Osteocyte (in vitro differentiated cells): ENCODE measurements around the gene CTBP1. TPM values are rescaled to one million over a fixed set of nuclear protein-coding genes. Genes with fewer than 3 reads are reported as not detected.
A peak's percentile ranks its signal among the peaks of the same experiment; 100 is the strongest.

Experiments used
- DNase-seq: peaks from one replicate; pipeline ENCODE4 v3.0.0; 2021; ENCODE audit warnings: mixed read lengths; ENCODE audit not compliant: unreplicated experiment; ENCODE audit errors: extremely low spot score
- H3K27ac Mint-ChIP-seq: one replicate; pipeline ENCODE4 v1.8.0; 2021; ENCODE audit warnings: mild to moderate bottlenecking, mixed read lengths; ENCODE audit not compliant: unreplicated experiment
- H3K27me3 Mint-ChIP-seq: one replicate; pipeline ENCODE4 v1.8.0; 2021; ENCODE audit warnings: mixed read lengths; ENCODE audit not compliant: unreplicated experiment
- H3K36me3 Mint-ChIP-seq: one replicate; pipeline ENCODE4 v1.8.0; 2021; ENCODE audit warnings: mixed read lengths; ENCODE audit not compliant: unreplicated experiment
- H3K4me1 Mint-ChIP-seq: one replicate; pipeline ENCODE4 v1.8.0; 2021; ENCODE audit warnings: mixed read lengths; ENCODE audit not compliant: unreplicated experiment
- H3K4me3 Mint-ChIP-seq: one replicate; pipeline ENCODE4 v1.8.0; 2021; ENCODE audit warnings: mild to moderate bottlenecking, moderate library complexity, mixed read lengths; ENCODE audit not compliant: unreplicated experiment
- H3K9me3 Mint-ChIP-seq: one replicate; pipeline ENCODE4 v1.8.0; 2021; ENCODE audit warnings: mixed read lengths; ENCODE audit not compliant: unreplicated experiment
- CTCF ChIP-seq: fragments of 200-600 bp; sonication (generic); IDR thresholded peaks from 2 replicates; pipeline ENCODE4 v1.5.0; 2021; ENCODE audit warnings: antibody characterized with exemption, mild to moderate bottlenecking, moderate library complexity
- total RNA-seq: library from RNA; stranded (reverse); gene quantifications from 2 replicates; pipeline ENCODE4 v1.2.1, GENCODE V29; 2021

Gene CTBP1
- total RNA-seq, 1 donor from 2014 or later = 172 TPM

GRCh38 chr4:1199556-1200331 lies 49.2 kb downstream of the CTBP1 start:
- H3K27ac Mint-ChIP-seq = no peak overlapping the region
- H3K36me3 Mint-ChIP-seq = peaks cover 3% of the 10 kb centered on the region
- H3K9me3 Mint-ChIP-seq = no peaks in the 10 kb centered on the region

GRCh38 chr4:1198098-1198844 lies 50.7 kb downstream of the CTBP1 start:
- peaks cover 3% of the 10 kb centered on the region for H3K27me3 Mint-ChIP-seq
- H3K36me3 Mint-ChIP-seq = peaks cover 3% of the 10 kb centered on the region
- no peaks in the 10 kb centered on the region for H3K9me3 Mint-ChIP-seq
- no peak overlapping the region for H3K4me3 Mint-ChIP-seq
- no peak overlapping the region for H3K27ac Mint-ChIP-seq
- H3K4me1 Mint-ChIP-seq = peaks cover 35% of the 10 kb centered on the region
- TF ChIP-seq CTCF = no peak
- peak; percentile 57 for DNase-seq

More at GRCh38 chr4:1199556-1200331, 49.2 kb downstream of the CTBP1 start:
- peaks cover 40% of the 10 kb centered on the region for H3K4me1 Mint-ChIP-seq
- H3K4me3 Mint-ChIP-seq = no peak overlapping the region
- DNase-seq = peak; percentile 76
- no peak for TF ChIP-seq CTCF
- peaks cover 3% of the 10 kb centered on the region for H3K27me3 Mint-ChIP-seq

DNA sequence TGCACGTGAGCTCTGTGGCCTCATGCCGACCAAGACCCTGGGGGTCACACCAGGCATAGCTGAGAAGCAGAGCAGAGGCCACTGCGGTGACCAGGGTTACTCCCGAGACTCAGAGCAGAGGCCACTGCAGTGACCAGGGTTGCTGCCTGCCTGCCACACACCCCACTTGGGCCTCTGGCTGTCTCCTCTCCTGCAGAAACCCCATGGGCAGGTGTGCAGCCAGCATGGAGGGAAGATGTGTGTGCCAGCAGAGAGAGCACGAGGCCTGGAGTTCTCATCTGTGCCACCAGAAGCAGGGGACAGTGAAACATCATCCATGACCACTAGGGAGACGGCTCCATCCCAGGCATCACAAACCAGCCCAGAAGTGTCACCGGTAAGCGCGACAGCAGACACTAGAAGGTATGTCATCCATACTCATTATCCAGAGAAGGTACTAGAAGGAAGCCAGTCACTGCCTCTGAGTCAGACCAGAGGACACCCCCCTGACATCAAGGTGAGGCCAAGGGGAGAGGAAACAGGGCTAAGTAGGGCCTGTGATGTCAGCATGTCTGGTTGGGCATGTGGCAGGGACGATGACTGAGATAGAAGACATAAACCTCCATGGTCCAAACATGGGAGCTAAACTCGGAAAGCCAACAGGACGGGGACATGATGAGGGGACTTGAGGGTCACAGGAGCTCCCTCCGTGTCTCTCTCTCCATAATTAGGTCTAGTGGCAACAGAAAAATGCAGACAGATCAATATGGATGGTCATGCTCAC lies 52.3 kb downstream of the CTBP1 start:
- Mint-ChIP-seq H3K27ac (no peak overlapping the region), H3K4me3 (no peak overlapping the region), H3K4me1 (peaks cover 44% of the 10 kb centered on the region), H3K27me3 (peaks cover 3% of the 10 kb centered on the region), H3K9me3 (no peaks in the 10 kb centered on the region), H3K36me3 (peaks cover 3% of the 10 kb centered on the region)
- TF ChIP-seq CTCF = no peak
- peak; percentile 77 for DNase-seq

DNA sequence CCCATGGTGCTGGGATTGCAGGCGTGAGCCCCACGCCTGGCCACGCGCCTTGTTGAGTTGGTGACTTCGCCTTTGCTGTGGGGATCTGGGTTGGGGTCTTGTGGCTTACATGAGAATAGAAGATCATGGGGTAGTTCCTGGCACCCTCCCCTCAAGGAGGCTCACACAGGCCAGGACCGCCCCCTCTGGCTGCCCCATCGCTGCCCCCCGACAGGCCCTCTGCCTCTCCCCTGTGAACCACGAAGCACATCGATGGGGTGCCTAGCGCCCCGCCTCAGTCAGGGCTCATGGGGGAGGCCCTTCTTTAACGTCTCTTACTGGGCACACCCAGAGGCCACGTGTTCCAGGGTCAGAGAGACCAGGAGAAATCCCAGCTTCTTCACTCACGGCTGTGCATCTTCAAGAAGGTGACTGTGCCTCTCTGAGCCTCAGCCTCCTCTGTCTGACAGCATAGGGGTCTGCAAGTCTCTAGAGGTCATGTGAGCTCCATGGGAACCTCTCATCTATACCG lies 53.0 kb downstream of the CTBP1 start:
- Mint-ChIP-seq H3K4me3 (no peak overlapping the region), H3K27ac (peak overlapping the region; percentile 18), H3K27me3 (peaks cover 3% of the 10 kb centered on the region), H3K4me1 (peaks cover 46% of the 10 kb centered on the region), H3K36me3 (peaks cover 3% of the 10 kb centered on the region), H3K9me3 (peaks cover 4% of the 10 kb centered on the region)
- DNase-seq = peak; percentile 63
- TF ChIP-seq CTCF = no peak
